DOHH2 (cell line): Measurements from ENCODE around the gene SCTR.

Experiments
- H3F3A ChIP-seq: fragments of 200-600 bp; sonication (generic), shearing (Covaris generic); 2 replicates; pipeline ENCODE4 v1.6.0; 2016; ENCODE audit warnings: antibody characterized with exemption, mild to moderate bottlenecking; ENCODE audit not compliant: control insufficient read depth, insufficient read depth
- H3K27ac ChIP-seq: fragments of 200-600 bp; sonication (generic); 2 replicates; pipeline ENCODE4 v1.5.1; 2014; ENCODE audit warnings: low read depth, mild to moderate bottlenecking, low read length, moderate library complexity
- H3K27me3 ChIP-seq: fragments of 200-600 bp; sonication (generic); 2 replicates; pipeline ENCODE4 v1.6.1; 2014; ENCODE audit warnings: mild to moderate bottlenecking, low read length, mixed read lengths; ENCODE audit not compliant: control insufficient read depth
- H3K36me3 ChIP-seq: fragments of 200-600 bp; sonication (generic); 2 replicates; pipeline ENCODE4 v1.6.1; 2014; ENCODE audit warnings: mild to moderate bottlenecking, low read length, moderate library complexity, mixed read lengths; ENCODE audit not compliant: control insufficient read depth
- H3K4me1 ChIP-seq: fragments of 200-600 bp; sonication (generic); 2 replicates; pipeline ENCODE4 v1.6.1; 2014; ENCODE audit warnings: mild to moderate bottlenecking, low read length, mixed read lengths; ENCODE audit not compliant: control insufficient read depth
- H3K4me2 ChIP-seq: fragments of 200-600 bp; sonication (generic); 2 replicates; pipeline ENCODE4 v1.6.0; 2014; ENCODE audit warnings: mild to moderate bottlenecking, low read length, moderate library complexity
- H3K4me3 ChIP-seq: fragments of 200-600 bp; sonication (generic); 2 replicates; pipeline ENCODE4 v1.5.1; 2014; ENCODE audit warnings: mild to moderate bottlenecking, low read length, mixed read lengths
- H3K79me2 ChIP-seq: fragments of 200-600 bp; sonication (generic); 2 replicates; pipeline ENCODE4 v1.6.1; 2014; ENCODE audit warnings: mild to moderate bottlenecking, low read length, mixed read lengths; ENCODE audit not compliant: control insufficient read depth
- H3K9me2 ChIP-seq: fragments of 200-600 bp; sonication (generic); replicated peaks from 2 replicates; pipeline ENCODE4 v1.6.1; 2014; ENCODE audit warnings: mild to moderate bottlenecking, low read length, mixed read lengths; ENCODE audit not compliant: control insufficient read depth
- H3K9me3 ChIP-seq: fragments of 200-600 bp; sonication (generic); 2 replicates; pipeline ENCODE4 v1.6.1; 2014; ENCODE audit warnings: antibody characterized with exemption, low read length, mixed read lengths; ENCODE audit not compliant: control insufficient read depth, insufficient read depth
- H4K20me1 ChIP-seq: fragments of 200-600 bp; sonication (generic); 2 replicates; pipeline ENCODE4 v1.6.0; 2014; ENCODE audit warnings: low read depth, mild to moderate bottlenecking, antibody characterized with exemption, low read length, moderate library complexity; ENCODE audit not compliant: control insufficient read depth, insufficient read depth
- CTCF ChIP-seq: fragments of 200-600 bp; sonication (generic); IDR thresholded peaks from one replicate; pipeline ENCODE4 v1.5.1; 2014; ENCODE audit warnings: antibody characterized with exemption, mild to moderate bottlenecking, low read depth, low read length; ENCODE audit not compliant: poor library complexity, severe bottlenecking
- EZH2phosphoT487 ChIP-seq: fragments of 200-600 bp; sonication (generic); IDR thresholded peaks from 2 replicates; pipeline ENCODE4 v1.6.1; 2017; ENCODE audit warnings: borderline replicate concordance, mild to moderate bottlenecking, antibody characterized with exemption, low read length, moderate library complexity, mixed read lengths

SCTR gene

GRCh38 chr2:119417908-119418307, 106.4 kb downstream of the SCTR start:
- Histone ChIP-seq H3K4me1 (peaks cover 23% of the 10 kb centered on the region), H3K27ac (no peak overlapping the region), H3K27me3 (peaks cover 29% of the 10 kb centered on the region), H4K20me1 (no peaks in the 10 kb centered on the region), H3K9me3 (peaks cover 8% of the 10 kb centered on the region), H3K4me2 (no peak overlapping the region), H3K9me2 (no peaks in the 10 kb centered on the region), H3F3A (no peaks in the 10 kb centered on the region; the same call in 1 of the 2 replicates), H3K4me3 (no peak overlapping the region), H3K79me2 (no peaks in the 10 kb centered on the region), H3K36me3 (no peaks in the 10 kb centered on the region)
- TF ChIP-seq EZH2phosphoT487, result no peak
- TF ChIP-seq CTCF, result no peak

GRCh38 chr2:119416299-119416923, 107.9 kb downstream of the SCTR start:
- Histone ChIP-seq H3F3A (no peaks in the 10 kb centered on the region; the same call in 1 of the 2 replicates), H3K9me3 (peaks cover 6% of the 10 kb centered on the region), H3K27me3 (peaks cover 15% of the 10 kb centered on the region), H3K27ac (no peak overlapping the region), H3K4me3 (no peak overlapping the region), H3K79me2 (no peaks in the 10 kb centered on the region), H3K9me2 (no peaks in the 10 kb centered on the region), H3K4me2 (no peak overlapping the region), H3K4me1 (peaks cover 23% of the 10 kb centered on the region), H3K36me3 (no peaks in the 10 kb centered on the region), H4K20me1 (no peaks in the 10 kb centered on the region)
- TF ChIP-seq EZH2phosphoT487, result no peak
- TF ChIP-seq CTCF, result no peak

GRCh38 chr2:119415630-119416029, 108.7 kb downstream of the SCTR start:
- H3K27me3 ChIP-seq, result peaks cover 8% of the 10 kb centered on the region
- H3K4me2 ChIP-seq, result no peak overlapping the region
- no peak for TF ChIP-seq EZH2phosphoT487
- TF ChIP-seq CTCF, result no peak

More at GRCh38 chr2:119415630-119416029, 108.7 kb downstream of the SCTR start:
- no peaks in the 10 kb centered on the region for H3K79me2 ChIP-seq
- H3K4me3 ChIP-seq, result no peak overlapping the region
- H3K4me1 ChIP-seq, result peaks cover 23% of the 10 kb centered on the region
- H4K20me1 ChIP-seq, result no peaks in the 10 kb centered on the region
- H3K36me3 ChIP-seq, result no peaks in the 10 kb centered on the region
- H3F3A ChIP-seq, result no peaks in the 10 kb centered on the region; the same call in 1 of the 2 replicates
- H3K27ac ChIP-seq, result no peak overlapping the region
- no peaks in the 10 kb centered on the region for H3K9me3 ChIP-seq
- H3K9me2 ChIP-seq, result no peaks in the 10 kb centered on the region
